Upper lobe of right lung (tissue), 1 donor: ENCODE measurements around the gene IFFO2. TPM values are rescaled to one million over a fixed set of nuclear protein-coding genes. Genes with fewer than 3 reads are reported as not detected.

Experiments
- ATAC-seq: fragments of 200-7000 bp; cut with Tn5 transposase; one replicate; pipeline ENCODE4 v1.9.1; 2020; ENCODE audit warnings: mild to moderate bottlenecking, moderate library complexity
- DNase-seq: peaks from one replicate; pipeline ENCODE4 v3.0.0-alpha.2; 2020
- H3K27ac ChIP-seq: fragments of 200-600 bp; one replicate; pipeline ENCODE4 v1.8.0; 2022
- H3K27me3 ChIP-seq: fragments of 200-600 bp; one replicate; pipeline ENCODE4 v1.8.0; 2022; ENCODE audit warnings: mild to moderate bottlenecking
- H3K36me3 ChIP-seq: fragments of 200-600 bp; one replicate; pipeline ENCODE4 v1.8.0; 2022
- H3K4me1 ChIP-seq: fragments of 200-600 bp; one replicate; pipeline ENCODE4 v1.8.0; 2022
- H3K4me3 ChIP-seq: fragments of 200-600 bp; one replicate; pipeline ENCODE4 v1.8.0; 2022; ENCODE audit warnings: mild to moderate bottlenecking
- H3K9me3 ChIP-seq: fragments of 200-600 bp; one replicate; pipeline ENCODE4 v1.8.0; 2022
- CTCF ChIP-seq: fragments of 200-600 bp; IDR thresholded peaks from one replicate; pipeline ENCODE4 v1.8.0; 2022; ENCODE audit warnings: antibody characterized with exemption
- intact Hi-C: fragments of 100-400 bp; cut with DNase I; formaldehyde crosslinking; loops from one replicate; pipeline ENCODE4 v1.11.0; 2022
- total RNA-seq: library from RNA; stranded (reverse); fragmentation: NEBNext Ultra II Directional; extraction: Animal tissue kit (Norgen Biotek cat#: 25700); gene quantifications from one replicate; pipeline ENCODE4 v1.2.1, GENCODE V29; 2021
- donor health status: DM: no; HTN: yes; CAD: no; lungs with severe emphysema.

The IFFO2 gene
- total RNA-seq, 1 donor from 2014 or later, result 15.4 TPM

GRCh38 chr1:18932387-18932786, 24.1 kb downstream of the IFFO2 start:
- no peaks in the 10 kb centered on the region for H3K9me3 ChIP-seq
- intact Hi-C loops, result no loop called here
- no peaks in the 10 kb centered on the region for H3K27me3 ChIP-seq
- no peak for TF ChIP-seq CTCF
- H3K4me3 ChIP-seq, result no peak overlapping the region
- H3K27ac ChIP-seq, result no peak overlapping the region
- H3K4me1 ChIP-seq, result peaks cover 52% of the 10 kb centered on the region
- ATAC-seq (peak; percentile 79), DNase-seq (peak; percentile 79)
- H3K36me3 ChIP-seq, result no peaks in the 10 kb centered on the region

GRCh38 chr1:18931730-18932129, 24.7 kb downstream of the IFFO2 start:
- Histone ChIP-seq H3K27ac (no peak overlapping the region), H3K36me3 (no peaks in the 10 kb centered on the region), H3K9me3 (no peaks in the 10 kb centered on the region), H3K27me3 (no peaks in the 10 kb centered on the region), H3K4me1 (peaks cover 53% of the 10 kb centered on the region), H3K4me3 (no peak overlapping the region)
- no peak for TF ChIP-seq CTCF
- DNase-seq (no peak), ATAC-seq (no peak)
- intact Hi-C loops, result no loop called here

- Histone ChIP-seq H3K4me3 (no peak overlapping the region), H3K27ac (no peak overlapping the region), H3K4me1 (peaks cover 62% of the 10 kb centered on the region), H3K9me3 (no peaks in the 10 kb centered on the region), H3K27me3 (no peaks in the 10 kb centered on the region), H3K36me3 (no peaks in the 10 kb centered on the region)
- DNase-seq (no peak), ATAC-seq (no peak)
- intact Hi-C loops, result no loop called here
- TF ChIP-seq CTCF, result no peak
Observed at GRCh38 chr1:18929686-18930085, 26.8 kb downstream of the IFFO2 start.

- H3K4me3 ChIP-seq, result no peak overlapping the region
- no peak for ATAC-seq
- H3K27me3 ChIP-seq, result no peaks in the 10 kb centered on the region
- intact Hi-C loops, result no loop called here
- no peak for DNase-seq
- TF ChIP-seq CTCF, result no peak
- H3K36me3 ChIP-seq, result no peaks in the 10 kb centered on the region
- no peaks in the 10 kb centered on the region for H3K9me3 ChIP-seq
- no peak overlapping the region for H3K27ac ChIP-seq
- H3K4me1 ChIP-seq, result peaks cover 66% of the 10 kb centered on the region
Observed at GRCh38 chr1:18928985-18929384, 27.5 kb downstream of the IFFO2 start.

- TF ChIP-seq CTCF, result no peak
- Histone ChIP-seq H3K27ac (peak overlapping the region; percentile 84), H3K27me3 (no peaks in the 10 kb centered on the region), H3K4me3 (no peak overlapping the region), H3K36me3 (no peaks in the 10 kb centered on the region), H3K4me1 (peaks cover 68% of the 10 kb centered on the region), H3K9me3 (no peaks in the 10 kb centered on the region)
- intact Hi-C loops, result no loop called here
- ATAC-seq (no peak), DNase-seq (no peak)
Observed at GRCh38 chr1:18928406-18928805, 28.1 kb downstream of the IFFO2 start.

GRCh38 chr1:18927654-18928272, 28.7 kb downstream of the IFFO2 start:
- ATAC-seq (no peak), DNase-seq (no peak)
- intact Hi-C loops, result no loop called here
- Histone ChIP-seq H3K27me3 (no peaks in the 10 kb centered on the region), H3K27ac (peak overlapping the region; percentile 84), H3K9me3 (no peaks in the 10 kb centered on the region), H3K36me3 (no peaks in the 10 kb centered on the region), H3K4me3 (peak overlapping the region; percentile 19), H3K4me1 (peaks cover 72% of the 10 kb centered on the region)
- TF ChIP-seq CTCF, result no peak
